ENCODE data around the gene OPCML.

Gene OPCML

GRCh38 chr11:132858223-132858622, 674.1 kb downstream of the OPCML start:
- Histone ChIP-seq H3K4me2 (ENCODE audit: low read length) (no peak overlapping the region), H2AFZ (ENCODE audit: low read length) (no peak overlapping the region)
- no peak for TF ChIP-seq EZH2 (IDR thresholded peaks at IDR 0.05; ENCODE audit: borderline replicate concordance, low read length)

DNA sequence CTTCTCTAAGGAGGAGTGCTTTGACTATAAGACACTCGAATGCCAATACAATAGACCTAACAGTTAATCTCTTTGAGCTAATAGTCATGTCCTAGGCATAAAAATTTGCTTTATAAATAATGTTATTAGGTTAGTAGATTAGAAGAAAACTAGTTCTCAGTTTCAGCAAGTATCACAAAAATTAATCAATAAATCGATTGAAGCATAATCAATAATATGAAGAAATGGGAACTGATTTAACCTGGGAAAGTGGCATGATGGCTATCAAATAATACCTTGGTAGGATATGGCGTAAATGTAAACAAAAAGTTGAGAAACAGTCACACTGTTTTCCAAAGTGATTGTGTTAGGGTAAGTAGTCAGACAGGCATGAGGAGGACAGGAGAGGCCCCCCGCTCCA, 676.3 kb downstream of the OPCML start:
- Histone ChIP-seq H3K27ac (ENCODE audit: low read depth, low read length, poor library complexity, severe bottlenecking) (no peak overlapping the region), H3K9me3 (ENCODE audit: low read length) (no peaks in the 10 kb centered on the region), H3K9ac (ENCODE audit: low read length) (no peak overlapping the region), H3K4me3 (ENCODE audit: low read depth, low read length, poor library complexity, severe bottlenecking) (no peak overlapping the region), H3F3A (ENCODE audit: insufficient read depth, low read length) (no peaks in the 10 kb centered on the region), H3K79me2 (ENCODE audit: insufficient read depth, low read length) (no peaks in the 10 kb centered on the region), H3K9me2 (ENCODE audit: low read depth, low read length) (no peaks in the 10 kb centered on the region), H3K27me3 (ENCODE audit: insufficient read depth, low read length) (no peaks in the 10 kb centered on the region), H3K36me3 (ENCODE audit: insufficient read depth, low read length) (no peaks in the 10 kb centered on the region), H3K4me2 (ENCODE audit: low read length) (no peak overlapping the region), H2AFZ (ENCODE audit: low read length) (no peak overlapping the region), H3K4me1 (ENCODE audit: insufficient read depth, low read length, severe bottlenecking) (no peaks in the 10 kb centered on the region), H4K20me1 (ENCODE audit: insufficient read depth, low read length) (no peaks in the 10 kb centered on the region)
- TF ChIP-seq CTCF (IDR thresholded peaks at IDR 0.05; ENCODE audit: low read length) (no peak), EZH2 (IDR thresholded peaks at IDR 0.05; ENCODE audit: borderline replicate concordance, low read length) (no peak)

More at GRCh38 chr11:132858223-132858622, 674.1 kb downstream of the OPCML start:
- H3K79me2 ChIP-seq (ENCODE audit: insufficient read depth, low read length) = no peaks in the 10 kb centered on the region
- no peak overlapping the region for H3K27ac ChIP-seq (ENCODE audit: low read depth, low read length, poor library complexity, severe bottlenecking)
- no peaks in the 10 kb centered on the region for H3K4me1 ChIP-seq (ENCODE audit: insufficient read depth, low read length, severe bottlenecking)
- no peaks in the 10 kb centered on the region for H3K27me3 ChIP-seq (ENCODE audit: insufficient read depth, low read length)
- no peaks in the 10 kb centered on the region for H3K9me3 ChIP-seq (ENCODE audit: low read length)
- H4K20me1 ChIP-seq (ENCODE audit: insufficient read depth, low read length) = no peaks in the 10 kb centered on the region
- no peaks in the 10 kb centered on the region for H3F3A ChIP-seq (ENCODE audit: insufficient read depth, low read length)
- no peak overlapping the region for H3K4me3 ChIP-seq (ENCODE audit: low read depth, low read length, poor library complexity, severe bottlenecking)
- no peaks in the 10 kb centered on the region for H3K9me2 ChIP-seq (ENCODE audit: low read depth, low read length)
- no peaks in the 10 kb centered on the region for H3K36me3 ChIP-seq (ENCODE audit: insufficient read depth, low read length)
- H3K9ac ChIP-seq (ENCODE audit: low read length) = no peak overlapping the region

GRCh38 chr11:132855516-132855915, 676.8 kb downstream of the OPCML start:
- H3K27ac ChIP-seq (ENCODE audit: low read depth, low read length, poor library complexity, severe bottlenecking) = no peak overlapping the region

GRCh38 chr11:132853886-132854285, 678.4 kb downstream of the OPCML start:
- no peaks in the 10 kb centered on the region for H3K9me2 ChIP-seq (ENCODE audit: low read depth, low read length)

More at GRCh38 chr11:132855516-132855915, 676.8 kb downstream of the OPCML start:
- no peak for TF ChIP-seq EZH2 (IDR thresholded peaks at IDR 0.05; ENCODE audit: borderline replicate concordance, low read length)
- Histone ChIP-seq H2AFZ (ENCODE audit: low read length) (no peak overlapping the region), H3K4me2 (ENCODE audit: low read length) (no peak overlapping the region), H3F3A (ENCODE audit: insufficient read depth, low read length) (no peaks in the 10 kb centered on the region), H3K9me2 (ENCODE audit: low read depth, low read length) (no peaks in the 10 kb centered on the region), H3K9ac (ENCODE audit: low read length) (no peak overlapping the region), H3K27me3 (ENCODE audit: insufficient read depth, low read length) (no peaks in the 10 kb centered on the region), H3K36me3 (ENCODE audit: insufficient read depth, low read length) (no peaks in the 10 kb centered on the region), H3K9me3 (ENCODE audit: low read length) (no peaks in the 10 kb centered on the region), H3K79me2 (ENCODE audit: insufficient read depth, low read length) (no peaks in the 10 kb centered on the region), H3K4me1 (ENCODE audit: insufficient read depth, low read length, severe bottlenecking) (no peaks in the 10 kb centered on the region), H3K4me3 (ENCODE audit: low read depth, low read length, poor library complexity, severe bottlenecking) (no peak overlapping the region), H4K20me1 (ENCODE audit: insufficient read depth, low read length) (no peaks in the 10 kb centered on the region)

More at GRCh38 chr11:132853886-132854285, 678.4 kb downstream of the OPCML start:
- Histone ChIP-seq H3K27ac (ENCODE audit: low read depth, low read length, poor library complexity, severe bottlenecking) (no peak overlapping the region), H3K27me3 (ENCODE audit: insufficient read depth, low read length) (no peaks in the 10 kb centered on the region), H3K79me2 (ENCODE audit: insufficient read depth, low read length) (no peaks in the 10 kb centered on the region), H3K4me1 (ENCODE audit: insufficient read depth, low read length, severe bottlenecking) (no peaks in the 10 kb centered on the region), H3K9ac (ENCODE audit: low read length) (no peak overlapping the region), H3K36me3 (ENCODE audit: insufficient read depth, low read length) (no peaks in the 10 kb centered on the region), H3K9me3 (ENCODE audit: low read length) (no peaks in the 10 kb centered on the region), H2AFZ (ENCODE audit: low read length) (no peak overlapping the region), H4K20me1 (ENCODE audit: insufficient read depth, low read length) (no peaks in the 10 kb centered on the region), H3K4me2 (ENCODE audit: low read length) (no peak overlapping the region), H3K4me3 (ENCODE audit: low read depth, low read length, poor library complexity, severe bottlenecking) (no peak overlapping the region), H3F3A (ENCODE audit: insufficient read depth, low read length) (no peaks in the 10 kb centered on the region)
- no peak for TF ChIP-seq CTCF (IDR thresholded peaks at IDR 0.05; ENCODE audit: low read length)
- TF ChIP-seq EZH2 (IDR thresholded peaks at IDR 0.05; ENCODE audit: borderline replicate concordance, low read length) = no peak

Measured in OCI-LY1 (cell line).